Measurements from ENCODE around the gene GRIN3B.
A peak's percentile ranks its signal among the peaks of the same experiment; 100 is the strongest.

Gene GRIN3B

DNA sequence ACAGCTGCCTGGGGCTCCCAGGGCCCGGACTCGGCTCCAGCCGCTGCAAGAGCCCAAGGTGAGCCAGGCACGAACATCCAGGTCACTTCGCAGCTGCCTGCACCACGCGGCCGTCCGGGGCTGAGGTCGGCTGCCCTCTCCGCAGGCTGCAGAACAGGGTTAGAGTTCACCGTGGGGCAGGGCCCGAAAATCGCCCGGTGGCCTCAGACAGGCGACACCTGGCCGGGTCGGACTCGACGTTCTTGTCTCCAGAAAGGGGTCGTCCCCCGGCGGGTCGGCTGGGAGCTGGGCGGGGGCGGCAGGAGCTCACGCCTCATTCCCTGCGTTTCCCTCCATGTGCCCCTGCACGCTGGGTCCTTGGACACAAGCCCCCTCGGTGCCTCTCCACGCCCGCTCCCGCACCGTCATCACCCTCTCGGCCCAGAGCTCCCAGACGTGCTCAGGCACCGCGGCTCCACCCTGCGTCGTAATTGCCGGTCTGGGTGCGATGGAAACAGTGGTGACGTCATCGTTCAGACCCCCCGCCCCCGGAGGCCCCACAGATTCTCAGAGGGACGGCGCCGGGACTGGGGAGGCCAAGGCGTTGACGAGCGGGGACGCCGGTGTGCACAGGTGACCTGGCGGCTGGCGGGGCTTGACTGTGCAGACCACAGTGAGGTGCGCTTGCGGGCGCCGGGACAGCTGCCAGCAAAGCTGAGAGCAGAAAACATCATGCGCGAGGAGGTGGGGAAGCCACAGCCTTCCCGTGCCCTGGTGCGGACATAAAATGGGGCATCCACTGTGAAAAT lies 4.0 kb upstream of the GRIN3B start (continued):
- TF ChIP-seq, protein P1, sequence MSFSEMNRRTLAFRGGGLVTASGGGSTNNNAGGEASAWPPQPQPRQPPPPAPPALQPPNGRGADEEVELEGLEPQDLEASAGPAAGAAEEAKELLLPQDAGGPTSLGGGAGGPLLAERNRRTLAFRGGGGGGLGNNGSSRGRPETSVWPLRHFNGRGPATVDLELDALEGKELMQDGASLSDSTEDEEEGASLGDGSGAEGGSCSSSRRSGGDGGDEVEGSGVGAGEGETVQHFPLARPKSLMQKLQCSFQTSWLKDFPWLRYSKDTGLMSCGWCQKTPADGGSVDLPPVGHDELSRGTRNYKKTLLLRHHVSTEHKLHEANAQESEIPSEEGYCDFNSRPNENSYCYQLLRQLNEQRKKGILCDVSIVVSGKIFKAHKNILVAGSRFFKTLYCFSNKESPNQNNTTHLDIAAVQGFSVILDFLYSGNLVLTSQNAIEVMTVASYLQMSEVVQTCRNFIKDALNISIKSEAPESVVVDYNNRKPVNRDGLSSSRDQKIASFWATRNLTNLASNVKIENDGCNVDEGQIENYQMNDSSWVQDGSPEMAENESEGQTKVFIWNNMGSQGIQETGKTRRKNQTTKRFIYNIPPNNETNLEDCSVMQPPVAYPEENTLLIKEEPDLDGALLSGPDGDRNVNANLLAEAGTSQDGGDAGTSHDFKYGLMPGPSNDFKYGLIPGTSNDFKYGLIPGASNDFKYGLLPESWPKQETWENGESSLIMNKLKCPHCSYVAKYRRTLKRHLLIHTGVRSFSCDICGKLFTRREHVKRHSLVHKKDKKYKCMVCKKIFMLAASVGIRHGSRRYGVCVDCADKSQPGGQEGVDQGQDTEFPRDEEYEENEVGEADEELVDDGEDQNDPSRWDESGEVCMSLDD (tag by site-specific recombination; IDR thresholded peaks at IDR 0.05) = peak; percentile 98
- TF ChIP-seq, protein P2, sequence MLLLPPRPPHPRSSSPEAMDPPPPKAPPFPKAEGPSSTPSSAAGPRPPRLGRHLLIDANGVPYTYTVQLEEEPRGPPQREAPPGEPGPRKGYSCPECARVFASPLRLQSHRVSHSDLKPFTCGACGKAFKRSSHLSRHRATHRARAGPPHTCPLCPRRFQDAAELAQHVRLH (tag by site-specific recombination; IDR thresholded peaks at IDR 0.05) = no peak
- TF ChIP-seq, protein P3, sequence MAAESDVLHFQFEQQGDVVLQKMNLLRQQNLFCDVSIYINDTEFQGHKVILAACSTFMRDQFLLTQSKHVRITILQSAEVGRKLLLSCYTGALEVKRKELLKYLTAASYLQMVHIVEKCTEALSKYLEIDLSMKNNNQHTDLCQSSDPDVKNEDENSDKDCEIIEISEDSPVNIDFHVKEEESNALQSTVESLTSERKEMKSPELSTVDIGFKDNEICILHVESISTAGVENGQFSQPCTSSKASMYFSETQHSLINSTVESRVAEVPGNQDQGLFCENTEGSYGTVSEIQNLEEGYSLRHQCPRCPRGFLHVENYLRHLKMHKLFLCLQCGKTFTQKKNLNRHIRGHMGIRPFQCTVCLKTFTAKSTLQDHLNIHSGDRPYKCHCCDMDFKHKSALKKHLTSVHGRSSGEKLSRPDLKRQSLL (tag by site-specific recombination; IDR thresholded peaks at IDR 0.05) = peak; percentile 97
- TF ChIP-seq ZNF76 (tag by site-specific recombination; IDR thresholded peaks at IDR 0.05; ENCODE audit: borderline replicate concordance, low read depth) = peak; percentile 81
- TF ChIP-seq ZNF785 (tag by site-specific recombination; IDR thresholded peaks at IDR 0.05) = peak; percentile 17; the same call in 1 of the 2 replicates
- 0 out of 2 replicates have a peak, but pooled peaks have one; percentile 41 for TF ChIP-seq MZF1 (tag by site-specific recombination; IDR thresholded peaks at IDR 0.05; ENCODE audit: borderline replicate concordance)
- TF ChIP-seq ZNF701 (tag by site-specific recombination; IDR thresholded peaks at IDR 0.05) = 0 out of 2 replicates have a peak, but pooled peaks have one; percentile 47
- TF ChIP-seq GLIS1 (tag by site-specific recombination; IDR thresholded peaks at IDR 0.05) = peak; percentile 100
- TF ChIP-seq KLF9 (tag by site-specific recombination; IDR thresholded peaks at IDR 0.05; ENCODE audit: low read depth) = peak; percentile 69
- TF ChIP-seq, protein P4, sequence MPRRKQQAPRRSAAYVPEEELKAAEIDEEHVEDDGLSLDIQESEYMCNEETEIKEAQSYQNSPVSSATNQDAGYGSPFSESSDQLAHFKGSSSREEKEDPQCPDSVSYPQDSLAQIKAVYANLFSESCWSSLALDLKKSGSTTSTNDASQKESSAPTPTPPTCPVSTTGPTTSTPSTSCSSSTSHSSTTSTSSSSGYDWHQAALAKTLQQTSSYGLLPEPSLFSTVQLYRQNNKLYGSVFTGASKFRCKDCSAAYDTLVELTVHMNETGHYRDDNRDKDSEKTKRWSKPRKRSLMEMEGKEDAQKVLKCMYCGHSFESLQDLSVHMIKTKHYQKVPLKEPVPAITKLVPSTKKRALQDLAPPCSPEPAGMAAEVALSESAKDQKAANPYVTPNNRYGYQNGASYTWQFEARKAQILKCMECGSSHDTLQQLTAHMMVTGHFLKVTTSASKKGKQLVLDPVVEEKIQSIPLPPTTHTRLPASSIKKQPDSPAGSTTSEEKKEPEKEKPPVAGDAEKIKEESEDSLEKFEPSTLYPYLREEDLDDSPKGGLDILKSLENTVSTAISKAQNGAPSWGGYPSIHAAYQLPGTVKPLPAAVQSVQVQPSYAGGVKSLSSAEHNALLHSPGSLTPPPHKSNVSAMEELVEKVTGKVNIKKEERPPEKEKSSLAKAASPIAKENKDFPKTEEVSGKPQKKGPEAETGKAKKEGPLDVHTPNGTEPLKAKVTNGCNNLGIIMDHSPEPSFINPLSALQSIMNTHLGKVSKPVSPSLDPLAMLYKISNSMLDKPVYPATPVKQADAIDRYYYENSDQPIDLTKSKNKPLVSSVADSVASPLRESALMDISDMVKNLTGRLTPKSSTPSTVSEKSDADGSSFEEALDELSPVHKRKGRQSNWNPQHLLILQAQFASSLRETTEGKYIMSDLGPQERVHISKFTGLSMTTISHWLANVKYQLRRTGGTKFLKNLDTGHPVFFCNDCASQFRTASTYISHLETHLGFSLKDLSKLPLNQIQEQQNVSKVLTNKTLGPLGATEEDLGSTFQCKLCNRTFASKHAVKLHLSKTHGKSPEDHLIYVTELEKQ (tag by site-specific recombination; IDR thresholded peaks at IDR 0.05; ENCODE audit: borderline replicate concordance) = peak; percentile 84; the same call in 1 of the 2 replicates
- no peak for TF ChIP-seq ZNF548 (tag by site-specific recombination; IDR thresholded peaks at IDR 0.05)
- TF ChIP-seq SP2 (tag by site-specific recombination; IDR thresholded peaks at IDR 0.05) = peak; percentile 64

DNA sequence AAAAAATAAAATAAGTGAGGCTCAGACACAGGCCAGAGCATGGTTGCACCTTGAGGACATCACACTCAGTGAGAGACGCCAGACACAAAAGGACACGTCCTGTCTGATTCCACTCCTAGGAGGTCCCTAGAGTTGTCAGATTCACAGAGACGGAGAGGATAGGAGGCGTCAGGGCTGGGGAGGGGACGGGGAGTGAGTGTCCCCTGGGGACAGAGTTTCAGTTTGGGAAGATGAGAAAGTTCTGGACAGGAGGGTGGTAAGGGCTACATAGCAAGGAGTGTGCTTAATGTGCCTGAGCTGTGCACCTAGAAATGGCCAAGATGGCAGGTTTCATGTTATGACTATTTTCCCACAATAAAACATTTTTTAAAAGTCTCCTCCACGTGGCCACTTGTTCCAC lies 2.2 kb upstream of the GRIN3B start:
- POLR2A ChIA-PET = no interaction called here
- H3K4me3 ChIP-seq (ENCODE audit: low read depth, low read length) = no peak overlapping the region
- H3K9me3 ChIP-seq (ENCODE audit: control insufficient read depth, insufficient read depth, low read depth, low read length) = no peaks in the 10 kb centered on the region
- no peak overlapping the region for H3K27ac ChIP-seq (ENCODE audit: extremely low read depth, low read depth, low read length)
- H3K36me3 ChIP-seq (ENCODE audit: control insufficient read depth in 2 of 2, insufficient read depth in 1 of 2, low read length in 2 of 2) = peaks cover 0 to 15% of the 10 kb centered on the region in 2 experiments; a peak in 1 of 3 replicates
- H3K4me1 ChIP-seq (ENCODE audit: control insufficient read depth, insufficient read depth, low read length) = peaks cover 7% of the 10 kb centered on the region
- CTCF ChIA-PET = interaction anchor here (0.6 to 2.7 kb wide), 3 partner anchors 14 to 241 kb away, joined by 4 to 16 read pairs (median 13); partner anchors contain the start of gene WDR18
- TF ChIP-seq ZNF600 (tag by site-specific recombination; IDR thresholded peaks at IDR 0.05) (peak; percentile 74), ZSCAN4 (tag by site-specific recombination; IDR thresholded peaks at IDR 0.05) (no peak), WT1 (tag by site-specific recombination; IDR thresholded peaks at IDR 0.05) (peak; percentile 80), KLF10 (tag by site-specific recombination; IDR thresholded peaks at IDR 0.05) (0 out of 2 replicates have a peak, but pooled peaks have one; percentile 4), KLF8 (tag by site-specific recombination; IDR thresholded peaks at IDR 0.05) (0 out of 2 replicates have a peak, but pooled peaks have one; percentile 12), ZNF391 (tag by site-specific recombination; IDR thresholded peaks at IDR 0.05; ENCODE audit: borderline replicate concordance, low read depth) (no peak), ZNF48 (tag by site-specific recombination; IDR thresholded peaks at IDR 0.05) (no peak)
- TF ChIP-seq, protein P5, sequence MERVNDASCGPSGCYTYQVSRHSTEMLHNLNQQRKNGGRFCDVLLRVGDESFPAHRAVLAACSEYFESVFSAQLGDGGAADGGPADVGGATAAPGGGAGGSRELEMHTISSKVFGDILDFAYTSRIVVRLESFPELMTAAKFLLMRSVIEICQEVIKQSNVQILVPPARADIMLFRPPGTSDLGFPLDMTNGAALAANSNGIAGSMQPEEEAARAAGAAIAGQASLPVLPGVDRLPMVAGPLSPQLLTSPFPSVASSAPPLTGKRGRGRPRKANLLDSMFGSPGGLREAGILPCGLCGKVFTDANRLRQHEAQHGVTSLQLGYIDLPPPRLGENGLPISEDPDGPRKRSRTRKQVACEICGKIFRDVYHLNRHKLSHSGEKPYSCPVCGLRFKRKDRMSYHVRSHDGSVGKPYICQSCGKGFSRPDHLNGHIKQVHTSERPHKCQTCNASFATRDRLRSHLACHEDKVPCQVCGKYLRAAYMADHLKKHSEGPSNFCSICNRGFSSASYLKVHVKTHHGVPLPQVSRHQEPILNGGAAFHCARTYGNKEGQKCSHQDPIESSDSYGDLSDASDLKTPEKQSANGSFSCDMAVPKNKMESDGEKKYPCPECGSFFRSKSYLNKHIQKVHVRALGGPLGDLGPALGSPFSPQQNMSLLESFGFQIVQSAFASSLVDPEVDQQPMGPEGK (tag by site-specific recombination; IDR thresholded peaks at IDR 0.05) = no peak
- TF ChIP-seq, protein P6, sequence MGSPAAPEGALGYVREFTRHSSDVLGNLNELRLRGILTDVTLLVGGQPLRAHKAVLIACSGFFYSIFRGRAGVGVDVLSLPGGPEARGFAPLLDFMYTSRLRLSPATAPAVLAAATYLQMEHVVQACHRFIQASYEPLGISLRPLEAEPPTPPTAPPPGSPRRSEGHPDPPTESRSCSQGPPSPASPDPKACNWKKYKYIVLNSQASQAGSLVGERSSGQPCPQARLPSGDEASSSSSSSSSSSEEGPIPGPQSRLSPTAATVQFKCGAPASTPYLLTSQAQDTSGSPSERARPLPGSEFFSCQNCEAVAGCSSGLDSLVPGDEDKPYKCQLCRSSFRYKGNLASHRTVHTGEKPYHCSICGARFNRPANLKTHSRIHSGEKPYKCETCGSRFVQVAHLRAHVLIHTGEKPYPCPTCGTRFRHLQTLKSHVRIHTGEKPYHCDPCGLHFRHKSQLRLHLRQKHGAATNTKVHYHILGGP (tag by site-specific recombination; IDR thresholded peaks at IDR 0.05) = no peak
